Chondrocyte (in vitro differentiated cells): Measurements from ENCODE around the gene PVR. TPM values are rescaled to one million over a fixed set of nuclear protein-coding genes. Genes with fewer than 3 reads are reported as not detected.

Experiments
- DNase-seq: peaks from one replicate; pipeline ENCODE4 v3.0.0; 2021; ENCODE audit warnings: mixed read lengths, low spot score
- H3K27ac Mint-ChIP-seq: one replicate; pipeline ENCODE4 v1.8.0; 2021; ENCODE audit warnings: mild to moderate bottlenecking, moderate library complexity, mixed read lengths; ENCODE audit not compliant: unreplicated experiment
- H3K27me3 Mint-ChIP-seq: 2 replicates; pipeline ENCODE4 v1.8.0; 2021; ENCODE audit warnings: low read depth, mixed read lengths
- H3K36me3 Mint-ChIP-seq: 2 replicates; pipeline ENCODE4 v1.8.0; 2021; ENCODE audit warnings: low read depth, mixed read lengths
- H3K4me1 Mint-ChIP-seq: 2 replicates; pipeline ENCODE4 v1.8.0; 2021; ENCODE audit warnings: low read depth, mild to moderate bottlenecking, mixed read lengths
- H3K4me3 Mint-ChIP-seq: one replicate; pipeline ENCODE4 v1.8.0; 2021; ENCODE audit warnings: mild to moderate bottlenecking, moderate library complexity, mixed read lengths; ENCODE audit not compliant: unreplicated experiment
- H3K9me3 Mint-ChIP-seq: 2 replicates; pipeline ENCODE4 v1.8.0; 2021; ENCODE audit warnings: low read depth, mixed read lengths
- CTCF ChIP-seq: fragments of 200-600 bp; sonication (generic); IDR thresholded peaks from 2 replicates; pipeline ENCODE4 v1.5.0; 2021; ENCODE audit warnings: antibody characterized with exemption, mild to moderate bottlenecking, moderate library complexity
- total RNA-seq: library from RNA; stranded (reverse); gene quantifications from 3 replicates; pipeline ENCODE4 v1.2.1, GENCODE V29; 2021

PVR gene
- total RNA-seq, 1 donor from 2014 or later: 89.7 TPM

GRCh38 chr19:44657211-44657921 is 13.7 kb downstream of the PVR start:
- Mint-ChIP-seq H3K9me3 (no peaks in the 10 kb centered on the region), H3K27me3 (no peaks in the 10 kb centered on the region), H3K4me3 (no peak overlapping the region), H3K4me1 (peaks cover 23% of the 10 kb centered on the region), H3K36me3 (peaks cover 45% of the 10 kb centered on the region), H3K27ac (peak overlapping the region; percentile 86)
- TF ChIP-seq CTCF: peak; percentile 93
- DNase-seq: no peak

- Mint-ChIP-seq H3K36me3 (peaks cover 45% of the 10 kb centered on the region), H3K27ac (peak overlapping the region; percentile 86), H3K4me1 (peaks cover 23% of the 10 kb centered on the region), H3K9me3 (no peaks in the 10 kb centered on the region), H3K27me3 (no peaks in the 10 kb centered on the region), H3K4me3 (no peak overlapping the region)
- no peak for TF ChIP-seq CTCF
- DNase-seq: no peak
These were observed 14.5 kb downstream of the PVR start for GRCh38 chr19:44658069-44658733.

- H3K4me1 Mint-ChIP-seq: peaks cover 17% of the 10 kb centered on the region
- DNase-seq: no peak
- H3K27me3 Mint-ChIP-seq: no peaks in the 10 kb centered on the region
- no peak overlapping the region for H3K4me3 Mint-ChIP-seq
- peaks cover 42% of the 10 kb centered on the region for H3K36me3 Mint-ChIP-seq
- no peaks in the 10 kb centered on the region for H3K9me3 Mint-ChIP-seq
- TF ChIP-seq CTCF: no peak
- H3K27ac Mint-ChIP-seq: no peak overlapping the region
These were observed 16.4 kb downstream of the PVR start for GRCh38 chr19:44660081-44660480.

GRCh38 chr19:44661205-44661604 is 17.5 kb downstream of the PVR start:
- peaks cover 9% of the 10 kb centered on the region for H3K4me1 Mint-ChIP-seq
- H3K4me3 Mint-ChIP-seq: no peak overlapping the region
- H3K27me3 Mint-ChIP-seq: no peaks in the 10 kb centered on the region
- H3K36me3 Mint-ChIP-seq: peaks cover 35% of the 10 kb centered on the region
- H3K27ac Mint-ChIP-seq: no peak overlapping the region
- no peak for DNase-seq
- no peak for TF ChIP-seq CTCF
- H3K9me3 Mint-ChIP-seq: no peaks in the 10 kb centered on the region

- TF ChIP-seq CTCF: no peak
- H3K9me3 Mint-ChIP-seq: no peaks in the 10 kb centered on the region
- H3K4me3 Mint-ChIP-seq: no peak overlapping the region
- DNase-seq: no peak
- H3K27ac Mint-ChIP-seq: no peak overlapping the region
- no peaks in the 10 kb centered on the region for H3K27me3 Mint-ChIP-seq
- H3K4me1 Mint-ChIP-seq: peaks cover 4% of the 10 kb centered on the region
- peaks cover 30% of the 10 kb centered on the region for H3K36me3 Mint-ChIP-seq
These were observed 18.2 kb downstream of the PVR start for GRCh38 chr19:44661904-44662303.
